NB4 (cell line): ENCODE results near the gene ZDHHC6.

Source experiments
- DNase-seq: peaks from one replicate; pipeline ENCODE4 v3.0.0; 2010; ENCODE audit warnings: low read depth
- H3K4me3 ChIP-seq: one replicate; pipeline ENCODE4 v1.5.1; 2011; ENCODE audit warnings: mild to moderate bottlenecking, low read depth, low read length, moderate library complexity
- CTCF ChIP-seq: IDR thresholded peaks from one replicate; pipeline ENCODE4 v1.5.1; 2012; ENCODE audit warnings: low read depth, low read length
- MAX ChIP-seq: IDR thresholded peaks from 2 replicates; pipeline ENCODE4 v1.6.1; 2011; ENCODE audit warnings: low read depth, low read length
- MYC ChIP-seq: IDR thresholded peaks from 2 replicates; pipeline ENCODE4 v1.6.1; 2011; ENCODE audit warnings: low read depth, low read length
- POLR2A ChIP-seq: IDR thresholded peaks from 2 replicates; pipeline ENCODE4 v1.6.1; 2011; ENCODE audit warnings: mild to moderate bottlenecking; ENCODE audit not compliant: insufficient read length; ENCODE audit errors: extremely low read depth

ZDHHC6 gene

GRCh38 chr10:112446855-112447619 is at the start of gene ZDHHC6, which contains the start of gene VTI1A:
Gene ZDHHC6 (minus strand): TSS chr10:112446914. CDS start chr10:112445436, 1,478 bp downstream.
Gene VTI1A (plus strand): TSS chr10:112447215. CDS start chr10:112447374, 159 bp downstream.
- H3K4me3 ChIP-seq = peak within 1 kb of the TSS; percentile 93
- peak; percentile 92 for DNase-seq
- peak; percentile 91 for TF ChIP-seq POLR2A
- no peak; the same call in none of the 2 replicates for TF ChIP-seq MAX
- peak; percentile 17; the same call in 1 of the 2 replicates for TF ChIP-seq MYC
- TF ChIP-seq CTCF = no peak

- DNase-seq = no peak
- no peak overlapping the region for H3K4me3 ChIP-seq
- TF ChIP-seq POLR2A (no peak), MYC (no peak), MAX (no peak), CTCF (no peak)
Observed at GRCh38 chr10:112492736-112493135, 46.0 kb upstream of the ZDHHC6 start.

- no peak overlapping the region for H3K4me3 ChIP-seq
- TF ChIP-seq POLR2A = no peak
- no peak for TF ChIP-seq CTCF
- TF ChIP-seq MYC = no peak
- TF ChIP-seq MAX = no peak
- DNase-seq = no peak
Observed at GRCh38 chr10:112491144-112491543, 44.4 kb upstream of the ZDHHC6 start.

GRCh38 chr10:112490545-112490944 is 43.8 kb upstream of the ZDHHC6 start:
- H3K4me3 ChIP-seq = no peak overlapping the region
- DNase-seq = no peak
- TF ChIP-seq POLR2A (no peak), MYC (no peak), CTCF (no peak), MAX (no peak)

GRCh38 chr10:112487964-112488363 is 41.2 kb upstream of the ZDHHC6 start:
- no peak for DNase-seq
- no peak for TF ChIP-seq MAX
- no peak for TF ChIP-seq CTCF
- TF ChIP-seq MYC = no peak
- TF ChIP-seq POLR2A = no peak
- H3K4me3 ChIP-seq = no peak overlapping the region
